ENCODE measurements around the gene GSKIP. TPM values are rescaled to one million over a fixed set of nuclear protein-coding genes. Genes with fewer than 3 reads are reported as not detected.
"Not testable (repeated sequence)": the region's sequence is repeated elsewhere in the genome, so short reads cannot be mapped to it uniquely, and the experiment has no call there.

GSKIP gene
- total and polyA plus RNA-seq, 2 donors from 2014 or later = 13.1 to 30.5 TPM

DNA sequence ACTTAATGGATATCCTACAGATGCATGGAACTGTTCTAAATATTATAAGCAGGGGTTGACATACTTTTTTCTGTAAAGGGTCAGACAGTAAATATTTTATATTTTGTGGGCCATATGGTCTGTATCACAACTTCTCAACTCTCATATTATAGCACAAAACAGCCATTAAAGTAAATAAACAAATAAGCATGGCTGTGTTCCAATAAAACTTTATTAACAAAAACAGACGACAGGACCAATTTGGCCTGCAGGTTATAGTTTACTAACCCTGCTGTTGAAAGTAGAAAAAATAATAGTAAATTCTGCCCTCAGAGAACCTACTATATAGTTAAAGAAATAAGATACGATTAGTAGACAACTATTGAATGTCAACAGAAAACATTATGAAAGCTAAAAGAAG, 17.7 kb upstream of the GSKIP start:
- no peak overlapping the region for H3K27ac ChIP-seq (ENCODE audit: low read depth in 2 of 2, low read length in 2 of 2)
- H3K9me3 ChIP-seq (ENCODE audit: control insufficient read depth in 2 of 3, insufficient read depth in 1 of 3, low read length in 3 of 3) = no peaks in the 10 kb centered on the region
- intact Hi-C loops (cut with DNase I) = no loop called here
- H3K4me1 ChIP-seq (ENCODE audit: control insufficient read depth in 2 of 3, insufficient read depth in 2 of 3, low read depth in 1 of 3, low read length in 3 of 3) = no peaks in the 10 kb centered on the region
- DNase-seq = no peak
- no peaks in the 10 kb centered on the region for H3K27me3 ChIP-seq (ENCODE audit: control insufficient read depth, insufficient read depth, low read length)
- peaks cover 0 to 4% (median 0%) of the 10 kb centered on the region in 3 donors for H3K36me3 ChIP-seq (ENCODE audit: control insufficient read depth in 2 of 3, insufficient read depth in 3 of 3, low read length in 3 of 3)
- FAIRE-seq = no peak
- TF ChIP-seq, protein P1, sequence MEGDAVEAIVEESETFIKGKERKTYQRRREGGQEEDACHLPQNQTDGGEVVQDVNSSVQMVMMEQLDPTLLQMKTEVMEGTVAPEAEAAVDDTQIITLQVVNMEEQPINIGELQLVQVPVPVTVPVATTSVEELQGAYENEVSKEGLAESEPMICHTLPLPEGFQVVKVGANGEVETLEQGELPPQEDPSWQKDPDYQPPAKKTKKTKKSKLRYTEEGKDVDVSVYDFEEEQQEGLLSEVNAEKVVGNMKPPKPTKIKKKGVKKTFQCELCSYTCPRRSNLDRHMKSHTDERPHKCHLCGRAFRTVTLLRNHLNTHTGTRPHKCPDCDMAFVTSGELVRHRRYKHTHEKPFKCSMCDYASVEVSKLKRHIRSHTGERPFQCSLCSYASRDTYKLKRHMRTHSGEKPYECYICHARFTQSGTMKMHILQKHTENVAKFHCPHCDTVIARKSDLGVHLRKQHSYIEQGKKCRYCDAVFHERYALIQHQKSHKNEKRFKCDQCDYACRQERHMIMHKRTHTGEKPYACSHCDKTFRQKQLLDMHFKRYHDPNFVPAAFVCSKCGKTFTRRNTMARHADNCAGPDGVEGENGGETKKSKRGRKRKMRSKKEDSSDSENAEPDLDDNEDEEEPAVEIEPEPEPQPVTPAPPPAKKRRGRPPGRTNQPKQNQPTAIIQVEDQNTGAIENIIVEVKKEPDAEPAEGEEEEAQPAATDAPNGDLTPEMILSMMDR (IDR thresholded peaks at IDR 0.05; ENCODE audit: borderline replicate concordance, extremely low read depth, insufficient read depth) = no peak
- no peak overlapping the region for H3K4me3 ChIP-seq (ENCODE audit: low read length in 3 of 3)
- no peak overlapping the region for H3K9ac ChIP-seq (ENCODE audit: low read length in 3 of 3)

DNA sequence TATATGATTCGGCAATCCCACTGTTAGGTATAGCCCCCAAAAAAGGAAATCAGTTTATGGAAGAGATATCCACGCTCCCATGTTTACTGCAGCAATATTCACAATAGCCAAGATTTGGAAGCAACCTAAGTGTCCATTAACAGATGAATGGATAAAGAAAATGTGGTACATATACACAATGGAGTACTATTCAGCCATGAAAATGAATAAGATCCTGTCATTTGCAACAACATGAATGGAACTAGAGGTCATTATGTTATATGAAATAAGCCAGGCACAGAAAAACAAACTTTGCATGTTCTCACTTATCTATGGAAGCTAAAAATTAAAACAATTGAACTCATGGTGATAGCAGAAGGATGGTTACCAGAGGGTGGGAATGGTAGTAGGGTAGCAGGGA, 15.4 kb upstream of the GSKIP start:
- H3K36me3 ChIP-seq (ENCODE audit: control insufficient read depth in 2 of 3, insufficient read depth in 3 of 3, low read length in 3 of 3); DNase-seq; H3K9ac ChIP-seq (ENCODE audit: low read length in 3 of 3); intact Hi-C loops (cut with DNase I); H3K27ac ChIP-seq (ENCODE audit: low read depth in 2 of 2, low read length in 2 of 2); H3K9me3 ChIP-seq (ENCODE audit: control insufficient read depth in 2 of 3, insufficient read depth in 1 of 3, low read length in 3 of 3); H3K4me3 ChIP-seq (ENCODE audit: low read length in 3 of 3); FAIRE-seq; H3K27me3 ChIP-seq (ENCODE audit: control insufficient read depth, insufficient read depth, low read length); H3K4me1 ChIP-seq (ENCODE audit: control insufficient read depth in 2 of 3, insufficient read depth in 2 of 3, low read depth in 1 of 3, low read length in 3 of 3): not testable (repeated sequence)

DNA sequence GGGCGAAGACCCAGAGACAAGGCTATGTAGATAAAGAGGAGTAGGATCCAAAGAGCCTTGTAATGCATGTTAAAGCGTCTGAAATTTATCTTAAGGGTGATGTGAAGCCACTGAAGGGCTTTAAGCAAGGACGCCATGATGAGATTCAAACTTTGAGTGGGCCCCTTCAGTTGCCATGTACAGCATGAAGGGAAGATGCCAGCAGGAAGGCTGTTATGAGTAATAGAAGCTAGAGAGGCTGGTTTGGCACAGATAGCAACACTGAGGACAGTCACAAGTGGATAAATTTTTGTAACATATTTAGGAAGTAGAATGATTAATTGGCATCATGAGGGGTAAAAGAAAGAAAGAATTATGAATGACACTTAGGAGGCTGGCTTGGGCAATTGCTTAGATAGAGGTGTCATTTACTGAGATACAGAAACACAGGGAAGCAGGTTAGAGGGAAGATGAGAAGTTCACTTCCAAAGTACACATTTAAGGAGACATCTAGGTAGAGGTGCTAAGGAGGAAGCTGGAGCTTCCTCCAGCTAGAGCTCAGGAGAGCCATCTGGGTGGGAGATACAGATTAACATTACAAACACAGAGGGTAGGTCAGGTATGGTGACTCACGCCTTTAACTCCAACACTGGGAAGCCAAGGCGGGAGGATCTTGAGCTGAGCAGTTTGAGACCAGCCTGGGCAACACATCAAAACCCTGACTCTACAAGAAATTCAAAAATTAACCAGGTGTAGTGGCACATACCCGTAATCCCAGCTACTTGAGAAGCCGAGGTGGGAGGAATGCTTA, 13.8 kb upstream of the GSKIP start:
- DNase-seq (no peak), FAIRE-seq (no peak)
- intact Hi-C loops (cut with DNase I) = no loop called here
- no peak overlapping the region for H3K9ac ChIP-seq (ENCODE audit: low read length in 3 of 3)
- H3K4me1 ChIP-seq (ENCODE audit: control insufficient read depth in 2 of 3, insufficient read depth in 2 of 3, low read depth in 1 of 3, low read length in 3 of 3) = no peaks in the 10 kb centered on the region
- no peaks in the 10 kb centered on the region for H3K27me3 ChIP-seq (ENCODE audit: control insufficient read depth, insufficient read depth, low read length)
- H3K9me3 ChIP-seq (ENCODE audit: control insufficient read depth in 2 of 3, insufficient read depth in 1 of 3, low read length in 3 of 3) = no peaks in the 10 kb centered on the region
- H3K36me3 ChIP-seq (ENCODE audit: control insufficient read depth in 2 of 3, insufficient read depth in 3 of 3, low read length in 3 of 3) = no peaks in the 10 kb centered on the region
- no peak overlapping the region for H3K27ac ChIP-seq (ENCODE audit: low read depth in 2 of 2, low read length in 2 of 2)
- TF ChIP-seq, protein P1 (IDR thresholded peaks at IDR 0.05; ENCODE audit: borderline replicate concordance, extremely low read depth, insufficient read depth) = no peak
- no peak overlapping the region for H3K4me3 ChIP-seq (ENCODE audit: low read length in 3 of 3)

DNA sequence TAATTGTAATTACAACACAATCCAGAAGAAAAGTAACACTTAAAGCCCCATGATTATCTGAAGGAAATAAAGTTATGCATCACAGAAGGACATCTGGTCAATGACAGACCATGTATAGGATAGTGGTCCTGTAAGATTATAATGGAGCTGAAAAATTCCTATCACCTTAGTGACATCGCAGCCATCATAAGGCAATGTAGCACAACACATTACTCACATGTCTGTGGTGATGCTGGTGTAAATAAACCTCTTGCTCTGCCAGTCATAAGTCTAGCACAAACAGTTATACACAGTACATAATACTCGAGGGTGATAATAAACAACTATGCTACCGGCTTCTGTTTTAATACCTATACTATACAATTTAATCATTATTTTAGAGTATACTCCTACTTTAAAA, 11.3 kb upstream of the GSKIP start:
- no peaks in the 10 kb centered on the region for H3K36me3 ChIP-seq (ENCODE audit: control insufficient read depth in 2 of 3, insufficient read depth in 3 of 3, low read length in 3 of 3)
- TF ChIP-seq, protein P1 (IDR thresholded peaks at IDR 0.05; ENCODE audit: borderline replicate concordance, extremely low read depth, insufficient read depth) = no peak
- DNase-seq (no peak), FAIRE-seq (no peak)
- H3K27ac ChIP-seq (ENCODE audit: low read depth in 2 of 2, low read length in 2 of 2) = no peak overlapping the region
- intact Hi-C loops (cut with DNase I) = no loop called here
- H3K9ac ChIP-seq (ENCODE audit: low read length in 3 of 3) = no peak overlapping the region
- H3K4me3 ChIP-seq (ENCODE audit: low read length in 3 of 3) = no peak overlapping the region
- H3K9me3 ChIP-seq (ENCODE audit: control insufficient read depth in 2 of 3, insufficient read depth in 1 of 3, low read length in 3 of 3) = no peaks in the 10 kb centered on the region
- no peaks in the 10 kb centered on the region for H3K4me1 ChIP-seq (ENCODE audit: control insufficient read depth in 2 of 3, insufficient read depth in 2 of 3, low read depth in 1 of 3, low read length in 3 of 3)
- no peaks in the 10 kb centered on the region for H3K27me3 ChIP-seq (ENCODE audit: control insufficient read depth, insufficient read depth, low read length)
